IMR-90 (cell line): ENCODE data around the gene MRPL54. TPM values are rescaled to one million over a fixed set of nuclear protein-coding genes. Genes with fewer than 3 reads are reported as not detected.

ENCODE experiments used
- ATAC-seq: fragments of 200-7000 bp; cut with Tn5 transposase; 2 replicates; pipeline ENCODE4 v1.9.1; 2020; ENCODE audit warnings: low read depth, mild to moderate bottlenecking, moderate library complexity
- BruUV-seq: library from RNA; stranded (reverse); fragments of 400-500 nt; replicated peaks from 2 replicates; lab custom pipeline; 2021; lab: Mats Ljungman, UMichigan
- CTCF ChIA-PET: fragments of 300-600 bp; formaldehyde crosslinking; extraction: SDS; loops from one replicate; lab custom pipeline; 2021; ENCODE audit warnings: antibody characterized with exemption; lab: Yijun Ruan, JAX
- POLR2A ChIA-PET: fragments of 300-600 bp; sonication (Branson Sonifier 250); formaldehyde crosslinking; loops from one replicate; lab custom pipeline; 2022; ENCODE audit warnings: antibody characterized with exemption; ENCODE audit not compliant: unreplicated experiment; lab: Charles Lee
- DNase-seq: peaks from one replicate; pipeline ENCODE4 v3.0.0; 2013
- H2AFZ ChIP-seq: replicated peaks from 2 replicates; pipeline ENCODE3; 2013; ENCODE audit warnings: low read length, mild to moderate bottlenecking; ENCODE audit not compliant: poor library complexity
- H2AK5ac ChIP-seq: 2 replicates; pipeline ENCODE4 v1.6.1; 2013; ENCODE audit warnings: low read depth, low read length, inconsistent platforms
- H2AK9ac ChIP-seq: replicated peaks from 2 replicates; pipeline ENCODE3; 2013; ENCODE audit warnings: mild to moderate bottlenecking, low read depth, low read length, moderate library complexity; ENCODE audit not compliant: poor library complexity
- H2BK120ac ChIP-seq: 2 replicates; pipeline ENCODE4 v1.6.1; 2013; ENCODE audit warnings: low read depth, low read length, inconsistent platforms
- H2BK15ac ChIP-seq: 3 replicates; pipeline ENCODE4 v1.6.1; 2013; ENCODE audit warnings: low read depth, low read length, inconsistent platforms
- H2BK20ac ChIP-seq: 2 replicates; pipeline ENCODE4 v1.6.1; 2013; ENCODE audit warnings: low read depth, mild to moderate bottlenecking, inconsistent platforms, low read length, moderate library complexity
- H2BK5ac ChIP-seq: 2 replicates; pipeline ENCODE4 v1.6.1; 2013; ENCODE audit warnings: mild to moderate bottlenecking, low read depth, low read length, inconsistent platforms; ENCODE audit not compliant: poor library complexity, severe bottlenecking
- H3K14ac ChIP-seq: replicated peaks from 2 replicates; pipeline ENCODE4 v1.6.1; 2013; ENCODE audit warnings: low read depth, low read length, inconsistent platforms
- H3K18ac ChIP-seq: 2 replicates; pipeline ENCODE4 v1.6.1; 2013; ENCODE audit warnings: low read depth, low read length, control low read depth
- H3K23ac ChIP-seq: 2 replicates; pipeline ENCODE4 v1.6.1; 2013; ENCODE audit warnings: low read depth, low read length, inconsistent platforms
- H3K27ac ChIP-seq: 2 replicates; pipeline ENCODE4 v1.5.1; 2013; ENCODE audit warnings: mild to moderate bottlenecking, control low read depth, low read length; ENCODE audit not compliant: insufficient read depth
- H3K27me3 ChIP-seq: 2 replicates; pipeline ENCODE4 v1.6.1; 2013; ENCODE audit warnings: low read length; ENCODE audit not compliant: control insufficient read depth, insufficient read depth
- H3K36me3 ChIP-seq: 2 replicates; pipeline ENCODE4 v1.6.1; 2013; ENCODE audit warnings: low read length, mixed read lengths; ENCODE audit not compliant: control insufficient read depth, insufficient read depth
- H3K4ac ChIP-seq: 2 replicates; pipeline ENCODE4 v1.6.1; 2013; ENCODE audit warnings: low read depth, low read length, inconsistent platforms
- H3K4me1 ChIP-seq: 2 replicates; pipeline ENCODE4 v1.6.1; 2013; ENCODE audit warnings: low read length, mixed read lengths; ENCODE audit not compliant: control insufficient read depth, insufficient read depth
- H3K4me2 ChIP-seq: 2 replicates; pipeline ENCODE4 v1.6.1; 2013; ENCODE audit warnings: low read depth, mild to moderate bottlenecking, control low read depth, low read length, moderate library complexity
- H3K4me3 ChIP-seq: 2 replicates; pipeline ENCODE4 v1.5.1; 2013; ENCODE audit warnings: low read depth, mild to moderate bottlenecking, control low read depth, low read length, moderate library complexity; ENCODE audit not compliant: insufficient read depth
- H3K56ac ChIP-seq: 2 replicates; pipeline ENCODE4 v1.6.1; 2013; ENCODE audit warnings: low read length, inconsistent platforms; ENCODE audit not compliant: insufficient read depth; ENCODE audit errors: extremely low read depth
- H3K79me1 ChIP-seq, 2 experiments: 2 replicates each; pipeline ENCODE4 v1.6.1; 2013; ENCODE audit warnings: low read length in 2 of 2, inconsistent platforms in 1 of 2, low read depth in 1 of 2
- H3K9ac ChIP-seq: 2 replicates; pipeline ENCODE4 v1.6.1; 2013; ENCODE audit warnings: low read depth, low read length, control low read depth
- H3K9me1 ChIP-seq: 2 replicates; pipeline ENCODE4 v1.6.1; 2013; ENCODE audit warnings: low read length, inconsistent platforms; ENCODE audit not compliant: insufficient read depth
- H3K9me3 ChIP-seq: 2 replicates; pipeline ENCODE4 v1.6.1; 2013; ENCODE audit warnings: low read length; ENCODE audit not compliant: control insufficient read depth, insufficient read depth
- H4K20me1 ChIP-seq: 2 replicates; pipeline ENCODE4 v1.6.1; 2013; ENCODE audit warnings: low read length, inconsistent platforms; ENCODE audit not compliant: insufficient read depth
- H4K5ac ChIP-seq: 2 replicates; pipeline ENCODE4 v1.6.1; 2013; ENCODE audit warnings: mild to moderate bottlenecking, low read depth, low read length, control low read depth
- H4K8ac ChIP-seq, 2 experiments: 2 replicates each; pipeline ENCODE4 v1.6.1; 2013; ENCODE audit warnings: low read depth in 2 of 2, low read length in 2 of 2, control low read depth in 1 of 2, inconsistent platforms in 1 of 2
- H4K91ac ChIP-seq: 2 replicates; pipeline ENCODE4 v1.6.1; 2013; ENCODE audit warnings: low read depth, low read length, inconsistent platforms; ENCODE audit not compliant: insufficient read depth
- BHLHE40 ChIP-seq: fragments of 150-350 bp; IDR thresholded peaks from 2 replicates; pipeline ENCODE4 v1.6.1; 2016; ENCODE audit warnings: mild to moderate bottlenecking, low read depth, low read length
- CEBPB ChIP-seq: IDR thresholded peaks from 2 replicates; pipeline ENCODE4 v1.6.1; 2012; ENCODE audit warnings: low read depth, low read length, improper control_type of control experiment
- CHD1 ChIP-seq: IDR thresholded peaks from 2 replicates; pipeline ENCODE4 v1.6.1; 2012; ENCODE audit warnings: low read depth, low read length, improper control_type of control experiment
- FOS ChIP-seq: fragments of 150-350 bp; IDR thresholded peaks from 2 replicates; pipeline ENCODE4 v1.6.1; 2016; ENCODE audit warnings: low read depth, low read length
- MAFK ChIP-seq: IDR thresholded peaks from 2 replicates; pipeline ENCODE4 v1.6.1; 2012; ENCODE audit warnings: low read depth, low read length, improper control_type of control experiment
- MAZ ChIP-seq: IDR thresholded peaks from 2 replicates; pipeline ENCODE4 v1.6.1; 2012; ENCODE audit warnings: low read depth, mild to moderate bottlenecking, low read length, improper control_type of control experiment, moderate library complexity, borderline replicate concordance
- MXI1 ChIP-seq: IDR thresholded peaks from 2 replicates; pipeline ENCODE4 v1.6.1; 2012; ENCODE audit warnings: low read depth, mild to moderate bottlenecking, low read length, moderate library complexity, borderline replicate concordance
- NFE2L2 ChIP-seq: fragments of 150-350 bp; IDR thresholded peaks from 2 replicates; pipeline ENCODE4 v1.6.1; 2016; ENCODE audit warnings: low read depth, mild to moderate bottlenecking, low read length
- POLR2A ChIP-seq: IDR thresholded peaks from 2 replicates; pipeline ENCODE4 v1.6.1; 2012; ENCODE audit warnings: mild to moderate bottlenecking, low read depth, low read length
- RAD21 ChIP-seq: IDR thresholded peaks from 2 replicates; pipeline ENCODE4 v1.6.1; 2012; ENCODE audit warnings: low read length, improper control_type of control experiment
- RCOR1 ChIP-seq: IDR thresholded peaks from 2 replicates; pipeline ENCODE4 v1.6.1; 2012; ENCODE audit warnings: mild to moderate bottlenecking, low read length, improper control_type of control experiment; ENCODE audit not compliant: insufficient replicate concordance
- RFX5 ChIP-seq: IDR thresholded peaks from 2 replicates; pipeline ENCODE4 v1.8.0; 2012; ENCODE audit warnings: low read depth, mild to moderate bottlenecking, low read length, moderate library complexity
- SMC3 ChIP-seq: fragments of 150-350 bp; IDR thresholded peaks from 2 replicates; pipeline ENCODE4 v1.6.1; 2016; ENCODE audit warnings: low read depth, mild to moderate bottlenecking, antibody characterized with exemption, low read length, moderate library complexity
- WGBS, 2 experiments: methylation state at CpG; one replicate each; pipeline versions ENCODE4 v1.1.5 to v1.1.7; 2013; ENCODE audit warnings: missing lambda C conversion rate in 2 of 2; ENCODE audit not compliant: insufficient read length in 1 of 2; ENCODE audit errors: extremely low coverage in 2 of 2; 5-methylcytosine and 5-hydroxymethylcytosine counted together
- dilution Hi-C: fragments of 300-500 bp; cut with HindIII; formaldehyde crosslinking; loops from one replicate; pipeline ENCODE4 v1.14.3; 2018; ENCODE audit warnings: low sequenced_read_pairs; ENCODE audit not compliant: unreplicated experiment
- in situ Hi-C: fragments of 300-500 bp; cut with MboI; formaldehyde crosslinking; loops from 3 replicates; pipeline ENCODE4 v1.14.3; 2019; ENCODE audit warnings: low sequenced_read_pairs, inconsistent platforms, mixed read lengths
- intact Hi-C: fragments of 100-400 bp; cut with micrococcal nuclease; formaldehyde crosslinking; loops from 2 replicates; pipeline ENCODE4 v1.10.0; 2022
- polyA plus RNA-seq, 3 experiments: library from polyadenylated mRNA; depleted of rRNA; stranded (reverse); fragments of >200 nt; gene quantifications; 2 replicates each; pipeline ENCODE4 v1.2.3, GENCODE V29; 2012; ENCODE audit warnings: low replicate concordance in 1 of 3
- total RNA-seq: library from RNA; depleted of rRNA; stranded (reverse); fragments of >200 nt; gene quantifications from 2 replicates; pipeline ENCODE4 v1.2.3, GENCODE V29; 2012
- TF ChIP-seq, protein P1 (sequence below): fragments of 150-350 bp; IDR thresholded peaks from 2 replicates; pipeline ENCODE4 v1.6.1; 2017; ENCODE audit warnings: mild to moderate bottlenecking, antibody characterized with exemption, low read length, low read depth
- TF ChIP-seq, protein P2 (sequence below): fragments of 150-350 bp; IDR thresholded peaks from 2 replicates; pipeline ENCODE4 v1.6.1; 2016; ENCODE audit warnings: low read depth, mild to moderate bottlenecking, low read length, moderate library complexity, borderline replicate concordance
- TF ChIP-seq, protein P3 (sequence below): conservative IDR thresholded peaks from 2 replicates; pipeline ENCODE4 v1.5.1; 2012; ENCODE audit warnings: mild to moderate bottlenecking, low read depth, low read length, improper control_type of control experiment

The MRPL54 gene
- total and polyA plus RNA-seq, 2 of the 4 experiments (the other 2 are of a cell fraction): 55.9 to 75.7 TPM

DNA sequence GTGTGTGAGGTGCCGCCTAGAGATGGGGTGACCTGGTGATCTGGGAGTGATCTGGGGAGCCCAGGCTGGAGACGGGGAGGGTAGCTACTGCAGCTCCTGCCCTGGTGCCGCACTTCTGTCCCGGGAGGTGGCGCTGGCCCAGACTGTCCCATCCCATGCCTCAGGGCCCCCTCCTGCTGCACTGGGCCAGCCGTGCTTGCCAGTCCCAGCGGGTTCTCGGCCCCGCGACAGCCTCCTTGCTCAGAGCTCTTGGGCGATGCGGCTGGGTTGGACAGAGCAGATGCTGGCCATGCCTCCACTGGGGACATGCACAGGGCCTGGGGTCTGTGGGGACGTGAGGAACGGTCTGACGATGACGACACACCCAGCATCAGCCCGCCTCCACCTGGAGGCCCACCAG, 7.0 kb downstream of the MRPL54 start:
- H4K20me1 ChIP-seq: no peaks in the 10 kb centered on the region
- ChIA-PET POLR2A (no interaction called here), CTCF (no interaction called here)
- no peak overlapping the region for H4K8ac ChIP-seq
- H3K18ac ChIP-seq: no peak overlapping the region
- H3K56ac ChIP-seq: no peak overlapping the region
- H3K27me3 ChIP-seq: peaks cover 5% of the 10 kb centered on the region; the same call in 1 of the 2 replicates
- no peak overlapping the region for H2AK5ac ChIP-seq
- no peak overlapping the region for H2AK9ac ChIP-seq
- DNase-seq (no peak), ATAC-seq (no peak)
- no peak overlapping the region for H3K9ac ChIP-seq
- no peak overlapping the region for H2BK15ac ChIP-seq
- BruUV-seq: no TSS peak
- H3K14ac ChIP-seq: no peak overlapping the region
- H3K79me1 ChIP-seq: peaks cover 5 to 9% of the 10 kb centered on the region in 2 experiments; a peak in 1 of 4 replicates
- no peak overlapping the region for H3K4me3 ChIP-seq
- 97% methylated on average over 10 of the region's 17 CpGs; no CpG with 5 or more reads in 1 of the 2 experiments for WGBS, 2 experiments
- H3K9me1 ChIP-seq: no peaks in the 10 kb centered on the region
- H3K4me2 ChIP-seq: no peak overlapping the region
- no peak overlapping the region for H3K27ac ChIP-seq
- no peak overlapping the region for H2BK20ac ChIP-seq
- TF ChIP-seq FOS: no peak
- no peak for TF ChIP-seq RAD21
- no peak for TF ChIP-seq POLR2A
- no peak for TF ChIP-seq CHD1
- TF ChIP-seq RCOR1: no peak
- TF ChIP-seq, protein P1, sequence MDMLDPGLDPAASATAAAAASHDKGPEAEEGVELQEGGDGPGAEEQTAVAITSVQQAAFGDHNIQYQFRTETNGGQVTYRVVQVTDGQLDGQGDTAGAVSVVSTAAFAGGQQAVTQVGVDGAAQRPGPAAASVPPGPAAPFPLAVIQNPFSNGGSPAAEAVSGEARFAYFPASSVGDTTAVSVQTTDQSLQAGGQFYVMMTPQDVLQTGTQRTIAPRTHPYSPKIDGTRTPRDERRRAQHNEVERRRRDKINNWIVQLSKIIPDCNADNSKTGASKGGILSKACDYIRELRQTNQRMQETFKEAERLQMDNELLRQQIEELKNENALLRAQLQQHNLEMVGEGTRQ: no peak
- TF ChIP-seq SMC3: no peak
- TF ChIP-seq, protein P2, sequence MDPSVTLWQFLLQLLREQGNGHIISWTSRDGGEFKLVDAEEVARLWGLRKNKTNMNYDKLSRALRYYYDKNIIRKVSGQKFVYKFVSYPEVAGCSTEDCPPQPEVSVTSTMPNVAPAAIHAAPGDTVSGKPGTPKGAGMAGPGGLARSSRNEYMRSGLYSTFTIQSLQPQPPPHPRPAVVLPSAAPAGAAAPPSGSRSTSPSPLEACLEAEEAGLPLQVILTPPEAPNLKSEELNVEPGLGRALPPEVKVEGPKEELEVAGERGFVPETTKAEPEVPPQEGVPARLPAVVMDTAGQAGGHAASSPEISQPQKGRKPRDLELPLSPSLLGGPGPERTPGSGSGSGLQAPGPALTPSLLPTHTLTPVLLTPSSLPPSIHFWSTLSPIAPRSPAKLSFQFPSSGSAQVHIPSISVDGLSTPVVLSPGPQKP: no peak
- TF ChIP-seq NFE2L2: no peak
- TF ChIP-seq MXI1: no peak
- no peak for TF ChIP-seq MAFK
- TF ChIP-seq CEBPB: no peak
- no peak for TF ChIP-seq RFX5
- no peak for TF ChIP-seq MAZ
- TF ChIP-seq, protein P3, sequence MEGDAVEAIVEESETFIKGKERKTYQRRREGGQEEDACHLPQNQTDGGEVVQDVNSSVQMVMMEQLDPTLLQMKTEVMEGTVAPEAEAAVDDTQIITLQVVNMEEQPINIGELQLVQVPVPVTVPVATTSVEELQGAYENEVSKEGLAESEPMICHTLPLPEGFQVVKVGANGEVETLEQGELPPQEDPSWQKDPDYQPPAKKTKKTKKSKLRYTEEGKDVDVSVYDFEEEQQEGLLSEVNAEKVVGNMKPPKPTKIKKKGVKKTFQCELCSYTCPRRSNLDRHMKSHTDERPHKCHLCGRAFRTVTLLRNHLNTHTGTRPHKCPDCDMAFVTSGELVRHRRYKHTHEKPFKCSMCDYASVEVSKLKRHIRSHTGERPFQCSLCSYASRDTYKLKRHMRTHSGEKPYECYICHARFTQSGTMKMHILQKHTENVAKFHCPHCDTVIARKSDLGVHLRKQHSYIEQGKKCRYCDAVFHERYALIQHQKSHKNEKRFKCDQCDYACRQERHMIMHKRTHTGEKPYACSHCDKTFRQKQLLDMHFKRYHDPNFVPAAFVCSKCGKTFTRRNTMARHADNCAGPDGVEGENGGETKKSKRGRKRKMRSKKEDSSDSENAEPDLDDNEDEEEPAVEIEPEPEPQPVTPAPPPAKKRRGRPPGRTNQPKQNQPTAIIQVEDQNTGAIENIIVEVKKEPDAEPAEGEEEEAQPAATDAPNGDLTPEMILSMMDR: no peak
- TF ChIP-seq BHLHE40: no peak
- no peak overlapping the region for H4K91ac ChIP-seq
- H4K5ac ChIP-seq: no peak overlapping the region
- H3K36me3 ChIP-seq: peaks cover 27% of the 10 kb centered on the region
- H2BK5ac ChIP-seq: no peak overlapping the region
- H2AFZ ChIP-seq: no peak overlapping the region
- dilution Hi-C loops (no loop called here), intact Hi-C loops (no loop called here), in situ Hi-C loops (no loop called here)
- no peak overlapping the region for H3K4ac ChIP-seq
- no peak overlapping the region for H3K23ac ChIP-seq
- no peak overlapping the region for H2BK120ac ChIP-seq
- no peaks in the 10 kb centered on the region for H3K4me1 ChIP-seq
- no peaks in the 10 kb centered on the region for H3K9me3 ChIP-seq
